GM10266 (cell line): ENCODE measurements around the gene SLC2A10.

Experiments
- DNase-seq: peaks from one replicate; pipeline ENCODE4 v3.0.0; 2012; ENCODE audit errors: extremely low spot score
- TF ChIP-seq, protein P1 (sequence below): IDR thresholded peaks from 2 replicates; pipeline ENCODE4 v1.5.1; 2012; ENCODE audit warnings: mild to moderate bottlenecking, low read depth; ENCODE audit not compliant: control insufficient read depth, insufficient read depth; ENCODE audit errors: missing control alignments

Gene SLC2A10

DNA sequence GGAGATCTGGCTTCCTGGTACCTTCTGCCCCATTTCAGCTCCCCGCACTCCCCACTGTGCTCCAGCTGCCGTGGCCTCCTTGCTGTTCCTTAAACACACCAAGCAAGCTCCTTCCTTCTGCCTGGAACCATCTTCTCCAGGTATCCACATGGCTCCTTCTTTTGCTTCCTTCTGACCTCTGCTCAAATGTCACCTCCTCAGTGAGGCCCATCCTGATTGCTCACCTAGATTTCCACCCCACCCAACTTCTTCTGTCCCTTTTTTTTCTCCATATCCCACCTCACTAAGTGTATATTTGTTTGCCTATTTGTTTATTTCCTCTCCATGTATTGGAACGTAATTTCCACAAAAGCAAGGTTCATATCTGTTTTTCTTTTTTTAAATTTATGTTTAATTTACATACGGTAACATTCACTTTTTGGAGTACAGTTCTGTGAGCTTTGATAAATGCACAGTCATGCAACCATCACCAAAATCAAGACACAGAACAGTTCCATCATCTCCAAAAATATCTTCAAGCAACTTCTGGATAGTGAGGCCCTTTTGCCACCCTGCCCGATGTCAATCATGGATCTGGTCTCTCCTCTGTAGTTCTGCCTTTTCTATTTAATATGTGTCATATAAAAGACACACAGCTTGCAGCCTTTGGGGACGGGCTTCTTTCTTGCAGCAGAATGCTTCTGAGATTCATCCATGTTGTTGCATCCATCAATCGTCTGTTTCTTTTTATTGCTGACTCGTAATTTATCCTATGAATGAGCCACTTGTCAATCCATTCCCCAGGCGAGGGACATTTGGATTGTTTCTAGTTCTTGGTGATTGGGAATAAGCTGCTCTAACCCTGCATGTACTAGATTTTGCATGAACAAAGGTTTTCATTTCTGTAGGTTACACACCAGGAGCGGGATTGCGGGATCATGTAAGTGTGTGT is 46.3 kb downstream of the SLC2A10 start:
- TF ChIP-seq, protein P1, sequence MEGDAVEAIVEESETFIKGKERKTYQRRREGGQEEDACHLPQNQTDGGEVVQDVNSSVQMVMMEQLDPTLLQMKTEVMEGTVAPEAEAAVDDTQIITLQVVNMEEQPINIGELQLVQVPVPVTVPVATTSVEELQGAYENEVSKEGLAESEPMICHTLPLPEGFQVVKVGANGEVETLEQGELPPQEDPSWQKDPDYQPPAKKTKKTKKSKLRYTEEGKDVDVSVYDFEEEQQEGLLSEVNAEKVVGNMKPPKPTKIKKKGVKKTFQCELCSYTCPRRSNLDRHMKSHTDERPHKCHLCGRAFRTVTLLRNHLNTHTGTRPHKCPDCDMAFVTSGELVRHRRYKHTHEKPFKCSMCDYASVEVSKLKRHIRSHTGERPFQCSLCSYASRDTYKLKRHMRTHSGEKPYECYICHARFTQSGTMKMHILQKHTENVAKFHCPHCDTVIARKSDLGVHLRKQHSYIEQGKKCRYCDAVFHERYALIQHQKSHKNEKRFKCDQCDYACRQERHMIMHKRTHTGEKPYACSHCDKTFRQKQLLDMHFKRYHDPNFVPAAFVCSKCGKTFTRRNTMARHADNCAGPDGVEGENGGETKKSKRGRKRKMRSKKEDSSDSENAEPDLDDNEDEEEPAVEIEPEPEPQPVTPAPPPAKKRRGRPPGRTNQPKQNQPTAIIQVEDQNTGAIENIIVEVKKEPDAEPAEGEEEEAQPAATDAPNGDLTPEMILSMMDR: no peak

DNA sequence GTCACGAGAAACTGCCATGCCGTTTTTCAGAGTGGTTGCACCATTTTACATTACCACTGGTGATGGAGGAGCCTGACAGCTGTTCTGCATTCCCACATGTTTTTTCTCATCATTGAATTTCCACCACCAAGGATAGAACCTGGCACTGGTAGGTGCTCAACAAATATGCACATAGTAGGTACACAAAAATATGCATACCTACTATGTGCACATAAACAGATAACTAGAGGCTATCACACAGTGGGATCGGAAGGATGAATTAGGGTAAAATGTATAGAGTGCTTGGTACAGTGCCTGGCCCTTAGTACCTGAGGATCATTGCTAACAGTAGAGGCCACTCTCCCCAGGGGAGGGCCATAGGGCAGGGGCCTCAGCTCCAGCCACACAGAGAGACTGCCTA is 47.0 kb downstream of the SLC2A10 start:
- DNase-seq: no peak
- TF ChIP-seq, protein P1: no peak

More for the DNA sequence above, 46.3 kb downstream of the SLC2A10 start:
- no peak for DNase-seq

DNA sequence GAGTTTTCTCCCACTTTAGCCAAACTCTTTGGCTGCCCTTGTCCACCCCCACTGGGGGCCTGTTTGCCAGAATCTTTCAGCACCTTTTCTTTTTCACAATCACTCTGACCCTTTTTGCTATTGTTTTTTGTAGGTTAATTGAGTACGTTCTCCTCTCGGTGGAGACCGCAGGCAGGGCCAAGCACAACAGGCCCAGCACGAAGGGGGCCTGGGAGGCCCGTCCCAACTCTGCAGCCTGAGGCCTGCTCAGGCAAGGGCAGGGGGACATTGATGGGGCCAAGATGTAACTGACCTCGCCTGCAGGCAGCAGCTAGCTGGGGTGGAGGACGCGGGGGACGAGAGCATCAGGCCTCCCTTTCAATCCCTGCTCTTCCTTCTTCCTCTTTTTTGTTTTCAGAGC is 47.7 kb downstream of the SLC2A10 start:
- TF ChIP-seq, protein P1: no peak
- no peak for DNase-seq

DNA sequence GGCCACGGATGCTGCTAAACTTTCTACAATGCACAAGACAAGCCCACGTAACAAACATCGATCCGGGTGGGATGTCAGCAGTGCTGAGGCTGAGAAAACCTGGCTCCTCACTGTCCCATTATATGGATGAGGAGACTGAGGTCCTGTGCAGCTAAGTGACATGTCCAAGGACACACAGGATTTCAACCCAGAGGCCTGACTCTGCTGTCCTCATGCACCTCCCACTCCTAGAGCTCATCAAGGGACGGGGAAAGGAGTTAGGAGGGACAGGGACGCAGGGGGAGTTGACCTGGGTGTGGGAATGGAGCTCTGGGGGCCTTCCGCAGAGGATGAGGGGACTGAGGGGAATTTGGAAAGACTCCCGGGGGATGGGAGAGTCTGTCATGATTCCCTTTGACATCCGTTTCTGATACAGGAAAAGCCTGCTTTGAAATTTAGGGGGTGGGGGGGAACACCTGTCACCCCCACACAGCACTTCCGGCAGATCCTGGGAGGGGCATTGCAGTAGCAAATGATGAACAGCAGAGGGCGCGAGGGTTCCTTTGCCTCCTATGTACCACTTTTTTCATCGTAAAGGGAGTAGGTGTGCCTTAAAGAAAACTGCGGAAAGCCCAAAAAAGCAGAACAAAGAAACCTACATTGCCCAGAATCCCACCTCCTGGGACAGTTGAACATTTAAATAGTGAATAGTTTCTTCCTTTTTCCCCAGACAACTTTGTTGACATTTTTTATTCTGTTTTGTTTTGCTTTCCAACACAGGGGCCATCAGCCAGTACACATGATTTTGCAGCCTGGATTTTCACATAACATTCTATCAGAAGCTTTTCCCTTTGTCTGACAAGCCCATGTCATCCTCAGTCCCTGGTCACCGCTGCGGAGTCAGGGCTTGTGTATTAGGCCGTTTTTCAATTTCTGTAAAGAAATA is 48.6 kb downstream of the SLC2A10 start:
- DNase-seq: peak; percentile 74

DNA sequence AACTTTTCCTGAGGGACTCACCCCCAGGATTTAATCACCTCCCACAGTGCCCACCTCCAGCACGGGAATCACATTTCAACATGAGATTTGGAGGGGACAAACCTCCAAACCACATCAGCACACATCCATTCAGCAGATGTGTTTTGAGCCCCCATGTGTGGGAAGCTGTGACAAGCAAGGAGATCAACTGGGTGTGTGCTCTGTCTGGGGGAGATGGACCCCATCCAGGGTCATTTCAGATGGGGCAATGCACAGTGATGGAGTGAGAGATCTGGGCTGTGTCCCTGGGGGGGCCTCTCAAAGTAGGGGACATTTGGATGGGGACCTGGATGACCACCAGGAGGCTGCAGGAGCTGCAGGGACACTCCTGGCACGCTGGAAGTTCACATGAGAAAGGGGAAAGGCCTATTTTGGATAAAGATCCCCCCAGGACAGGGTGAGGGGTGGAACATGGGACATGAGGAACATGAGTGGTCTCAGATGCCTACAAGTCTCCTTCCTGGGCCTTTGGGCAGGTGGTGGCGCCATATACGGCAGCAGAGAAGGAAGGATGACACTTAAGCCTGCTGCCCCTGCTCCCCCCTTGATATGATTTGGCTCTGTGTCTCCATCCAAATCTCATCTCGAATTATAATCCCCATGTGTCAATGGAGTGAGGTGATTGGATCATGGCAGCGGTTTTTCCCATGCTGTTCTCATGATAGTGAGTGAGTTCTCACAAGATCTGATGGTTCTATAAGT is 49.6 kb downstream of the SLC2A10 start:
- TF ChIP-seq, protein P1: no peak
- DNase-seq: no peak

More for the DNA sequence above, 48.6 kb downstream of the SLC2A10 start:
- TF ChIP-seq, protein P1: peak; percentile 94

DNA sequence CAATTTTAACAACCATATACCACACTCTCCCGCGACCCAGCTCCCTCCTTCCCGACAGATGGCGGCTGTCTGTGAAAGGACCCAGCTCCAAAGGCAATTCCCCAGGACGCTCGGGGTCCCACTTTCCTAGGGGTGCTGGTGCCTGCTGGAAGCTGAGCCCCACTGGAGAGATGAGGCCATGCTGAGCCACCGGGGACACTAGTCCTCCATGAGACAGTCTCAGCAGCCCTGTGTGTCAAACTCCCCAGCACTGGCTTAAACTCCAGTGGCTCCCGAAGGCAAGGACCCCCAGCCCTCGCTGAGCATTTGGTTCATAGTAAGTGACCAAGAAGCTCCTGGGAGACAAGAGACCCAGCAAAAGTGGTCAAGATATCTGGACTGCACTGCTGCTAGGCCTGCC is 52.1 kb downstream of the SLC2A10 start:
- TF ChIP-seq, protein P1: no peak
- DNase-seq: no peak
